Central memory CD8-positive, alpha-beta T cell (primary cell): ENCODE results near the gene GDF7.

Source experiments
- ATAC-seq: fragments of 150-1000 bp; cut with Tn5 transposase; replicated peaks from 2 replicates; pipeline ENCODE4 v1.10.0; 2022; ENCODE audit warnings: mild to moderate bottlenecking, moderate FRiP score, moderate number of reproducible peaks; ENCODE audit not compliant: poor library complexity, severe bottlenecking; ENCODE audit errors: extremely low read depth
- DNase-seq, 2 donors: peaks; one replicate each; pipeline ENCODE4 v3.0.0; 2021; ENCODE audit warnings: low spot score in 2 of 2
- H3K27ac Mint-ChIP-seq: one replicate; pipeline ENCODE4 v1.8.0; 2022; ENCODE audit warnings: low read depth, mild to moderate bottlenecking, moderate library complexity, mixed read lengths
- H3K27me3 Mint-ChIP-seq: one replicate; pipeline ENCODE4 v1.8.0; 2022; ENCODE audit warnings: mixed read lengths
- H3K36me3 Mint-ChIP-seq: one replicate; pipeline ENCODE4 v1.8.0; 2022; ENCODE audit warnings: mild to moderate bottlenecking, moderate library complexity, mixed read lengths; ENCODE audit not compliant: insufficient read depth
- H3K4me1 Mint-ChIP-seq: one replicate; pipeline ENCODE4 v1.8.0; 2022; ENCODE audit warnings: mixed read lengths
- H3K4me3 Mint-ChIP-seq: one replicate; pipeline ENCODE4 v1.8.0; 2022; ENCODE audit warnings: mild to moderate bottlenecking, moderate library complexity, mixed read lengths
- H3K9me3 Mint-ChIP-seq: one replicate; pipeline ENCODE4 v1.8.0; 2022; ENCODE audit warnings: mixed read lengths

The GDF7 gene

GRCh38 chr2:20633001-20633400 is 33.9 kb upstream of the GDF7 start:
- DNase-seq = no peak
- no peak overlapping the region for H3K27ac Mint-ChIP-seq
- no peaks in the 10 kb centered on the region for H3K27me3 Mint-ChIP-seq
- peaks cover 5% of the 10 kb centered on the region for H3K36me3 Mint-ChIP-seq
- no peak overlapping the region for H3K4me3 Mint-ChIP-seq
- peaks cover 22% of the 10 kb centered on the region for H3K4me1 Mint-ChIP-seq
- no peaks in the 10 kb centered on the region for H3K9me3 Mint-ChIP-seq
- ATAC-seq = no peak

GRCh38 chr2:20633794-20634506 is 33.0 kb upstream of the GDF7 start:
- no peak overlapping the region for H3K27ac Mint-ChIP-seq
- DNase-seq (no peak), ATAC-seq (no peak)
- H3K36me3 Mint-ChIP-seq = peaks cover 3% of the 10 kb centered on the region
- no peaks in the 10 kb centered on the region for H3K27me3 Mint-ChIP-seq
- no peaks in the 10 kb centered on the region for H3K9me3 Mint-ChIP-seq
- no peak overlapping the region for H3K4me3 Mint-ChIP-seq
- H3K4me1 Mint-ChIP-seq = peaks cover 17% of the 10 kb centered on the region

DNA sequence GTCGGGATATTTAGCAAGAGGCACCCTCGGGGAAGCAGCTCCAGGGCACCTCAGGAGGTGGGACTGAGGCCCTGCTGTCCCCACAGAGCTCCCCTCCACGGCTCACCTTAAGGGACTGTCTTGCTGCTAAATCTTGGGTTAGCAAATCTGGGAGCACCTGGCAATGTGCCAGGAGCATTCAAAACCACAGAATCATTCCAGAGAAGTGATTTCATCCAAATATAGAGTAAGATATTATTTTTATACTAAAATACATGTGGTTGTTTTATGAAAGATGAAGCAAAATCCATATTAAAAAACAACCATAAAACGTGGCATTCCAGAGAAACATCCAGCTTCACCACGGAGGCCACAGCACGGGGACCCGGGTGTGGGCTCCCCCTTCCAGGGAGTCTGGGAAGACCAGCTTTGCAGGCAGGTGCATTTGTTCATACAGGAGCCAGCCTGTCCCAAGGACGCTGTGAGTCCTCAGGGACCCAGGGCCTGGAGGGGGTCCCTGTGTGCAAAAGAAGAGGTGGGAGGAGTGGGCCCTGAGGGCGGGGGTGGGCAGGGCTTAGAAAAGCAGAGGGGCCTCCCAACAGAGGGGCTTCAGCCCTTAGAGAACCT is 32.3 kb upstream of the GDF7 start:
- DNase-seq (no peak), ATAC-seq (no peak)
- H3K27ac Mint-ChIP-seq = no peak overlapping the region
- H3K27me3 Mint-ChIP-seq = no peaks in the 10 kb centered on the region
- H3K4me1 Mint-ChIP-seq = peaks cover 16% of the 10 kb centered on the region
- peaks cover 6% of the 10 kb centered on the region for H3K36me3 Mint-ChIP-seq
- no peak overlapping the region for H3K4me3 Mint-ChIP-seq
- H3K9me3 Mint-ChIP-seq = no peaks in the 10 kb centered on the region

DNA sequence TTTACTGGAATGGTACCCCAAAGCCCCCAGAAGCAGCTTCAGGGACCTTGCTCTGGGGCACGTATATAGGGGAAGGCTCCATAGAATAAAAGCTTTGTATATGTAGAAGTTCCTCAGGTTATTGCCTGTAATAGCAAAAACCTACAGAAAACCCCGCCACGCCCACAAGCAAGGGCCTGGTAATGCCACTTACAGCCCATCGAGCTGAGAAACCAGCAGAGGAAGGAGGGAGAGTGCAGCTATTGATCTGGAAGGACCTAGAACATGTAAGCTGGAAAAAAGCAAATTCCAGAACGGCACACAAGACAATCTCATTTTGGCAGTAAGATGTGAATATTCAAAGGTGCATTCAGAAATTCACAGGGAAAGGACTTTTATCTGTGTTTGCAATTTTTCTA is 31.8 kb upstream of the GDF7 start:
- Mint-ChIP-seq H3K4me1 (peaks cover 16% of the 10 kb centered on the region), H3K4me3 (no peak overlapping the region), H3K27ac (peak overlapping the region; percentile 3), H3K27me3 (no peaks in the 10 kb centered on the region), H3K9me3 (no peaks in the 10 kb centered on the region), H3K36me3 (peaks cover 6% of the 10 kb centered on the region)
- no peak for ATAC-seq
- DNase-seq = no peak

- H3K27ac Mint-ChIP-seq = no peak overlapping the region
- no peaks in the 10 kb centered on the region for H3K9me3 Mint-ChIP-seq
- no peak for ATAC-seq
- peaks cover 6% of the 10 kb centered on the region for H3K36me3 Mint-ChIP-seq
- H3K4me1 Mint-ChIP-seq = peaks cover 16% of the 10 kb centered on the region
- peak in 1 of 2 donors; percentile 19 for DNase-seq
- no peaks in the 10 kb centered on the region for H3K27me3 Mint-ChIP-seq
- no peak overlapping the region for H3K4me3 Mint-ChIP-seq
Measured at GRCh38 chr2:20635675-20636584, 31.0 kb upstream of the GDF7 start.

- H3K4me3 Mint-ChIP-seq = no peak overlapping the region
- H3K4me1 Mint-ChIP-seq = peaks cover 15% of the 10 kb centered on the region
- H3K9me3 Mint-ChIP-seq = no peaks in the 10 kb centered on the region
- DNase-seq (no peak), ATAC-seq (no peak)
- H3K27ac Mint-ChIP-seq = no peak overlapping the region
- H3K27me3 Mint-ChIP-seq = no peaks in the 10 kb centered on the region
- H3K36me3 Mint-ChIP-seq = peaks cover 6% of the 10 kb centered on the region
Measured at GRCh38 chr2:20637147-20637546, 29.8 kb upstream of the GDF7 start.

- Mint-ChIP-seq H3K4me1 (peaks cover 21% of the 10 kb centered on the region), H3K27me3 (no peaks in the 10 kb centered on the region), H3K27ac (no peak overlapping the region), H3K4me3 (no peak overlapping the region), H3K9me3 (no peaks in the 10 kb centered on the region), H3K36me3 (peaks cover 6% of the 10 kb centered on the region)
- DNase-seq (no peak), ATAC-seq (no peak)
Measured at GRCh38 chr2:20638014-20638413, 28.9 kb upstream of the GDF7 start.

DNA sequence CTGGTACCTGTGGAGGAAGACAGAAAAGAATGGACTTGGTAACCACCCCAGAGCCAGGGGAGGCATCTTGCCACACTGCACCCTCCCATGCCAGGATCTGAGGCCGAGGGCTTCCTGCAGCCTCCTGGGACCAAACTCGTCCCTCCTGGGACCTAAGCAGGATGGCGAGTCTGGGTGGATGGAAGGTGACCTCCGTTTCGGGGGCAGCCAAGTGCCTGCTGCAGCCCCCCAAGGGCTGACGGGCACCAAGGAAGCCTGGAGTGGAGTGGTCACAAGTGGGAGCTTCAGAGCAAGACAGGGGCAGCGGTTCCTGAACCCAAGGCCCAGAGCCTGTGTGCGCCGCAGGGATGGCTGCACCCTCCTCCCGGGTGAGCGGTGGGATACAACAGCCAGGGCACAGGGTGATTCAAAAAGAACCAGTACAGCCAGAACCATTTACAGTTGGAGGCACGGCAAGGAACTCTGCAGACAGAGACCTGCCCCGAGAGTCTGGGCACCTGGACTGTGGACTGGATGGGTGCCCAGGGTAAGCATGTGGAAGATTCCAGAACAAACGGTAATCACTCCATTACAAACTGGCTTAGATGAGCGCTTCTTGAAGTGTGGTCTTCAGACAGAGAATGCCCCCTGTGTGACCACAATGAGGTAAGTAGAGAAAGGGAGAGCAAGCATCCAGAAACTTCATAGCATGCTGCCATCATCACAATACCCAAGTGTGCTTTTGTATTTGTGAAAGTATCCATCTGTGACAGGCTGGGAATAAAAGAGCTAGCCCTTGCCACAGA is 28.1 kb upstream of the GDF7 start:
- Mint-ChIP-seq H3K9me3 (no peaks in the 10 kb centered on the region), H3K27ac (no peak overlapping the region), H3K27me3 (no peaks in the 10 kb centered on the region), H3K4me1 (peaks cover 21% of the 10 kb centered on the region), H3K4me3 (no peak overlapping the region), H3K36me3 (peaks cover 6% of the 10 kb centered on the region)
- no peak for ATAC-seq
- DNase-seq = no peak

DNA sequence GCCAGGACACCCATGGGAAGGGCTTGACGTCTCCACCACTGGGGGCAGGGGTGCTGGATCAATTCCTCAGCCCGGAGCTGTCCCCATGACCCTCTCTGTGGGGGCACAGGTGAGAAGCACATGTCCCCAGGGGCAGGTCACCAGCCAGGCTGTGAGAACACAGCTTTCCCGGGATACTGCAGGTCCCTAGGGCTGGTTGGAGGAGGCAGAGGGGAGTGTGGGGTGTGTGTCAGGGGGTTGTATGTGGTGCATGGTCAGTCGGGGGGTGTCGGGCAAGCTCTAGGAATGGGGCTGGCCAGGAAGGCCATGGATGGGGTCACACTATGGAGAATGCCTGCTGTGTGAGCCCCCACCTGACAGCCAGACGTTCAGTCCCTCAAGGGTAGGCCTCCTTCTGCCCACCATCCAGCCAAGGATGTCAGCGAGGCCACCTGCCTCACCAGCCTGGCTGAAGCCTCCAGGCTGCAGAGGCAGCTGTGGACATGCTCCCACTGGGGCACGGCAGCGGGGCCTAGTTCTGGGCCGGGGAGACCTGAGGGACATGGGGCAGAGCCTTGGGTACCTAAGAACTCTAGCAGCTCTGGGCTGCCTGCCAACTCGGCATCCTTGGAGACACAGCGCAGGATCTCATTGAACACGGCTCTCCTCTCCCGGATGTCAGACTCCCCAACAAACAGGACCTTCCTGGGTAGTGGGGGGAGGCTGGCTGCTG is 26.4 kb upstream of the GDF7 start:
- Mint-ChIP-seq H3K36me3 (peaks cover 9% of the 10 kb centered on the region), H3K27ac (no peak overlapping the region), H3K9me3 (no peaks in the 10 kb centered on the region), H3K4me3 (no peak overlapping the region), H3K4me1 (peaks cover 21% of the 10 kb centered on the region), H3K27me3 (no peaks in the 10 kb centered on the region)
- DNase-seq (no peak), ATAC-seq (no peak)

DNA sequence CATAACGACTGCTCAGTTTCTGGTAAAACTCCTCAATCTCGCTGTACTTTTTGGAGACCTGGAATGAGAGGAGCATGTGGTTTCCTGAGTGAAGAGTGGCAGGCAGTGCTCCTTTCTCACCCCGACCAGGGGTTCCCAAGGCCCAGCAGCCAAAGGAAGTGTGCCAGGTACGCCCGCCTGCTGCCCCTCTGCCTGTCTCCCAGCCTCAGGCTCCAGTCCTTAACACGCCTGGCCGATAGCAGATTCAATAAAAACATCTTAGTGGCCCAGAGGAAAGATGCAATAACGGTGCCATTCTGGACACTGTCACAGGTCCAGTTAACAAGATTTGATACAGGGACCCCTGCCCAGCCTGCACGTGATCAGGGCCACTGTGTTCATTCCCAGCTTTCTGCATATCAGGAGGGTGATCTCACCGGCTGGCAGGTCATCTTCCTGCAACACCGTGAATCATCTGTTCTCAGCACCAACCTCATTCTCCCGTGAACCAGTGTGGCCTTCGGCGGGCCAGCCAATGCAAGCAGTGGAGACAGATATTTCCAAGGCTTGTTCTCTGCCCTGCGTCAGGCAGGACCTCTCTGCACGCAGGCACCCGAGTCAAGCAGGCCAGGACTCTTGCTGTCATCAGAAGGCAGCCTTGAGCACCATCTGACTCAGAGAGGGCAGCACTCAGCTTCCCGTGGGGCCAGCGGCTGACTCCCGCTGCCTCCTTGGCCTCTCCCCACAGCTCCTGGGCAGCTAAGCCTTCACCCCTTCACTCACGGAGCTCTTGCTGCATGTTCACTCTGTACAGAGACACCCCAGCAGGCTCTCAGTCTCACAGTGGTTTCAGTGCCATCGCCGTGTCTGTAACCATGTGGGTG is 25.6 kb upstream of the GDF7 start:
- H3K36me3 Mint-ChIP-seq = peaks cover 11% of the 10 kb centered on the region
- ATAC-seq (no peak), DNase-seq (no peak)
- H3K27me3 Mint-ChIP-seq = no peaks in the 10 kb centered on the region
- H3K4me3 Mint-ChIP-seq = no peak overlapping the region
- no peak overlapping the region for H3K27ac Mint-ChIP-seq
- H3K4me1 Mint-ChIP-seq = peaks cover 16% of the 10 kb centered on the region
- H3K9me3 Mint-ChIP-seq = no peaks in the 10 kb centered on the region
